ENCODE results near the gene STPG2.

STPG2 gene

DNA sequence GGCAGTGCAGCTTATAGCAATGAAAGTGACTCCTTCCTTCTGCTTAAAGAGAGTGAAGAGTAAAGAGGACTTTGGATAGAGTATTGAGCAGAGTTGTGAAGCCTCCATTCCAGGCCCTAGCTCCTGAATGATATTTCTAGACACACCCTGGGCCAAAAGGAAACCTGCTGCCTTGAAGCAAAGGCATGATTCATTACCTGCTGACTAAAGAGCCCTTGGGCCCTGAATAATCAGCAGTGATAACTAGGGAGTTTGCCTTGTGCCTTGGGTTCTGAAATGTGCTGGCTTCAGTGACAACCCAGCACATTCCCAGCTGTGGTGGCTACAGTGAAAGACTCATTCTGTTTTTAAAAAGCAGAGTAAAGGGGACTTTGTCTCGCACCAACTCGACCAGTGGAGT, 49.2 kb downstream of the STPG2 start:
- DNase-seq (ENCODE audit: extremely low read depth in 1 of 2, low read depth in 1 of 2): no peak

DNA sequence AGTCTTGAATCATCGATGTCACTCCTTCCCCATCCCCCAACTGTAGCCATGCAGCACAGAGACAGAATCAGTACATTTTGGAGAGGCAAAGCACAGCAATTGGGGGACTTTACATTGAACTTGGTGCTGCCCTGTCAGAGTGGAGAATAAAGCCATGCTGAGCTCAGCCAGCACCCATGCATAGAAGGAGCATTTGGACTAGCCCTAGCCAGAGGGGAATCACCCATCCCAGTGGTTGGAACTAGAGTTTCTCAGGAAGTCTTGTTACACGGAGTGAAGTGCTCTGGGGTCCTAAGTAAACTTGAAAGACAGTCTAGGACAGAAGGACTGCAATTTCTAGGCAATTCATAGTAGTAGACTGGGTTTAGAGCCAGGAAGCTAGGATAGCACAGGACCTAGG, 49.6 kb downstream of the STPG2 start:
- DNase-seq (ENCODE audit: extremely low read depth in 1 of 2, low read depth in 1 of 2): no peak

DNA sequence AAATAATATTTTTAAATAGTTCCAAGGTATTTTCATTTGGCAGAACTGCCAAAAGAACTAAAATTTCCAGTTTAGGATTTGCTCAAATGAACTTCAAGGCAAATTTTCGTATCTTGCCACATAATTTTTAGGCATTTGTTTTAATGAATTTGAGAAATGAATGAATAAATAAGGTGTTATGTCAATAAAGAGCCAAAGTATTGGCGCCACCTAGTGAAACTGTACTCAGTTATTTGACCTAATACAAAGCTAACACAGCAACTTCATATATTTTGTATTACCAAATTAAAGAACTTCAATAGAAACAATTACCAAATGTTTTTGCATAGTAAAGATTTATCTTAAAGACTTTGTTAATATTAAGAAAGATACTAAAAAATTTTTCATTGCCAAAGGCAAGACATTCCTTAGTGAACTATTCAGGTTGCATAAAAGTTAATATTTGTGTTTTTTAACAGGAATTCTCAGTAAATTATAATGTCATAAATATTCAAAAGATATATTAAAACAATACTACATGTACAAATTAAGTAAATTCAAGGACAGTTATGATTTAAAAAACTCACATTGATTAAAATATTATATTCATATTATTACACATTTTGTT, 50.3 kb downstream of the STPG2 start:
- DNase-seq (ENCODE audit: extremely low read depth in 1 of 2, low read depth in 1 of 2): no peak

DNA sequence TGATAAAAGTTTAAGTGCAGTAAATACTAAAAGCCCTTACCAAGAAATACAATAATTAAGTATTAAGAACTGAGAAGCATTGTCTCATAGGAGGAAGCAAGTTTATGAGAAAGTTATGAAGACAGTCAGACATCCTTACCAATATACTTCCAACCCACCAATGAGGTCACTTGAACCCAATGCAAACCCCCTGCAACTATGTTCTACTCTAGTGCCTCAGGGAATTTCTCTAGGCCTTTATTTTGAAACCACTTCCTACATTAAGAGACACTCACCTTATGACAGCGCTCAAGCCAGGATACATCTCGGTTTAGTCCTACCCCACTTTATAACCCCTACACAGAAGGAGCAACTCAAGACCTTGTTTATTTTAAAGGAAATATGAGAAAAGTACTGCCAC, 61.3 kb downstream of the STPG2 start:
- no peak for DNase-seq (ENCODE audit: extremely low read depth in 1 of 2, low read depth in 1 of 2)

DNA sequence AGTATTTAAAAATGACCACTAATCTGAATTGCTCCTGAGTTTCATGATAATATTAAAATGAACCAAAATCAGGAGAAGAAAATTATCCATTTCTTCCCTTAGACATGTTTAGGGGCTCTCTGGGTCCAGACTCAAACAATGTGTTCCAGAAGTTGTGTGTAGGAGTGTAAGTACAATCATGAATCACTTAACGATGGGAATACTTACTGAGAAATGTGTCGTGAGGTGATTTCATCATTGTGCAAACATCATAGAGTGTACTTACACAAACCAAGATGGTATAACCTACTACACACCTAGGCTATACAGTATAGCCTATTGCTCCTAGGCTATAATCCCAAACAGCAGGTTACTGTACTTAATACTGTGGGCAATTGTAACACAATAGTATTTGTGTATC, 74.8 kb downstream of the STPG2 start:
- DNase-seq (ENCODE audit: extremely low read depth in 1 of 2, low read depth in 1 of 2): no peak

DNA sequence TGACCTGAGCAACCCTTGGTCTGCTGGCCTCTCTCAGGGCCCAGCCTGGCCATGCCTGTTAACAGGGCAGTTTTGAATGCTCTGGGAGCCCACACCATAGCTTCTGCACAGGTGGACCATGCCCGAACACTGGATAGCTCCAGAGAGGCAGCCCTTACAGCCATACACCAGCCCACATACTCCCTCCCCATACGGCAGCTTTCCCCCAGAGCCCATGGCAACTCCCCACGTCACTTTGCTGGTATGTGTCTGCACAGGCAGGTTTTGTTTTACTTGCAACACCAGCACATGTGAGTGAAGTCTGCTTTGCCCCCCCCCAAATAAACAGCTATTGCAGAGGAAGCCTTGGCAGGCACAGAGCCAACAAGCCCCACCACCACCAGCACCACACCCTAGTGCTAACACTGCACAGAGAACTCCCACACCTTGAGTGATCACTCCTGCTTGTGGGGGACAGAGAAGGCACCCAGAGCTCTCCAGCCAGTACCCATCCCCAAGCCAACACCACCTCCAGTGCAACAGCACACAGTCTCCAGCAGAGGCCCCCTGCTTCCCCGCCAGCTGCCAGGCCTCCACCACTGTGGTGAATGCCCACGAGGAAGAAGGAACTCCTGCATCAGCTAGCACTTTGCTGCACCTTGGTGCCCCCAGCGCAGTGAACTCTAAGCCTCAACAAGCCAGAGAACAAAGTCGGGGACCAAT, 87.3 kb downstream of the STPG2 start:
- DNase-seq (ENCODE audit: extremely low read depth in 1 of 2, low read depth in 1 of 2): no peak

DNA sequence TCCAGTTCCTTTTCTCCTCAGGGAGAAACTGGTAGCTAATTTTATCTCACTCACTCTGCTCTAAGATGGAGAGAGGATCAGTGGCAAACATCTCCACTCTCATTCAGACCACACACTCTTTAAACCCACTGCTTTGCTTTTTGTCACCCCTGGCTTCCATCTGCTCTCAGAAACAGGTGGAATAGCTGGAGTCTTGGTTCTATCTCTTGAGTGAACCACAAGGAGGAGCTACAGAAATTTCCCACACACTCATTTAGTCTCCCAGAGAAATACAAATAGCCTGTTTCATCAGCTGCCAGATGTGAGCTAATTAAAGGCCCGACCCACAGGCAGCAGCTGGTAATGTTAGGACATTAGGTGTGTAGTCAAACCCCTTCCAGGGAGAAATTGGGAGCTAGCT, 96.6 kb downstream of the STPG2 start:
- no peak for DNase-seq (ENCODE audit: extremely low read depth in 1 of 2, low read depth in 1 of 2)

DNA sequence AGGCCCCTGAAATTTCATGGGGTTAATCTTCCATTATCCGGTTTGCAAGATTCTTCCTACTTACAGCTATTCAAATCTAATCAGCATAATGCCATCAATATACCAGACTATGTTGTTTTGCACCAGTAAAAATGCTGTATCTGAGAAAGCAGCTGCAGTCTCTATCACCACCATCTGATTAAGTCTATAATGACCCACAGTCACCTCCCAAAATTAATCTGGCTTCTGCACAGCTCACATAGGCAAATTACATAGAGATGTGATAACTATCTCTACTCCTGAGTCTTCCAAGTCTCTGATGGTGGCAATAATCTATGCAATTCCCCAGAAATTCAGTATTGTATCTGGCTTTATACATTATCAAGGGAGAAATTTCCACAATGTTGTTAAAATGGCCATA, 113.2 kb downstream of the STPG2 start:
- no peak for DNase-seq (ENCODE audit: extremely low read depth in 1 of 2, low read depth in 1 of 2)

DNA sequence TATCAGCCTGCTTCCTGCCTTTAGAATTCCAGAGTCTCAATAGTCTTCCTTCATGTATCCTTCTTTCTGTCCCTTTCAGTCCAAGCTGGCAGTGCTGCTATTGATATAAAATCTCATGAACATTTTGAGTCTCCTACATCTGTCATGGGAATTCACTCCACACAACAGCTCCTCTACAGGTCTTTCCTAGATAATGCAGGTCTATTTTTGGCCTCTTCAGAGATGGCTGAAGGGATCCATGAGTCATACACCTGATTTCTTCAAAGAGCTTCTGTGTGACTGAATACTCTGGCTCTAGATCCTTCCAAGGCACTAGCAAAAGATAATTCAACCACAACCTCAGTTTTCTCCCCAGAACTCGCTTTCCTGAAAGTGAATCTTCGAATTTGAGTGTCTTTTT, 115.4 kb downstream of the STPG2 start:
- DNase-seq (ENCODE audit: extremely low read depth in 1 of 2, low read depth in 1 of 2): no peak

DNA sequence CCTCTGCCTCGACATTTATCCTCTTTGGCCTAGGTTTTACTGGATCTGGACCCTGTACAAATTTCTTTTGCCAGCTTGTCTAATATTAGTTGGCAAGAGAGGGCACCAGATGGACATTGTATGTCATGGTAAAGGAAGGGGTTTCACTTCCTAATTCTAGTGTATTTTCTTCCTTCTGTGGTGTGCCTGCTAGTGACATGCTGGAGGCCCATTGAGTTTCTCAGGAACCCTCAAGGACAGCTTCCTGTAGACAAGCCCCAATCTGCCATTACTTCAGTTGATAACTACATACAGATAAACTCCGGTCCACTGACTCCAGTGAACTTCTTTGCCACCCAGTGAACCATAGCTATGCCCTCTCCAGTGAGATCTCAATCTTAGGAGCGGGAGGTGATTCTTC, 116.9 kb downstream of the STPG2 start:
- DNase-seq (ENCODE audit: extremely low read depth in 1 of 2, low read depth in 1 of 2): no peak

DNA sequence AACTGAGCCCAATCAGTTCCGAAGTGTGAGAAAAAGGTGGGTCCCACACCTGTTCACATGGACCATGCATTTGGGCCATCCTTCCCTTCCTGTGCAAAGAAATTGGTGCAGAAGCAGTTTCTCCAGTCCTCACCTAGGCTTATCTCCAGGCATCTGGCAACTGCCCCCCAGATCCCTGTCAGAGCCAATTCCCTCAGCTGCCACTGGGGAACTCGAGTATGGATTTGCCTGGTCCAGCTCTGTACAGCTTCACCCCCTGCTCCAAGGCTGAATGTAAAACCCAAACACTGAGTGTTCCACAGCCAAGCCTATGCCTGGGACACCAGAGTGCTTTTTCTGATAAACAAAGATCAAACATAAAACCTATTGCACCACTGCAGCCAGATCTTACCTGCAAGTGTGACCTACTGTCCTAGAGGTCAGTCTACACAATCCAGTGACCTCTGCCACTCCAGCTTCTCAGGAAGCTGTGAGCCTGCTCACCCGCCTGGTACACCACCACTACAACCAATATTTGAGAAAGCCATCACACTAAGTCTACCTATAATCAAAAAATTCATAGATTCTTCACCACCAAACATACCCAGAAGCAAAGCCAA, 136.4 kb downstream of the STPG2 start:
- DNase-seq (ENCODE audit: extremely low read depth in 1 of 2, low read depth in 1 of 2): no peak

DNA sequence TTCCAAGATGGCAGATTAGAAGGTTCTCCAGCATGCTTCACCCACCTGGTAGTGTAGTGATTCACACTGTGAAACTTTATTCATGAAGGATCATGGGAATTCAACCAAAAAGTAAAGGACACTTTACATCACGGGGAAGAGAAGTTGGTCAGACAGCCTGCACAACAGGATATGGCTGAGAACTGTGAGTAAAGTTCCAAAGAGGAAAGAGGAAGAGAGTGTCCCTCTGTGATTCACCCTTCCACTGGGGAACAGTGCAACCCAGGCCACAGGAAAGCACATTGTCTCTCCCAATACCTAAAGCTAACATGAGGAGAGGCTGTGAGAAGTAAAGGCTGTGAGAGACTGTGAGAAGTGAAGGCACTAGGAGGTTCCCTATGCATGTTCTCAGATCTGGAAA, 137.2 kb downstream of the STPG2 start:
- DNase-seq (ENCODE audit: extremely low read depth in 1 of 2, low read depth in 1 of 2): no peak

DNA sequence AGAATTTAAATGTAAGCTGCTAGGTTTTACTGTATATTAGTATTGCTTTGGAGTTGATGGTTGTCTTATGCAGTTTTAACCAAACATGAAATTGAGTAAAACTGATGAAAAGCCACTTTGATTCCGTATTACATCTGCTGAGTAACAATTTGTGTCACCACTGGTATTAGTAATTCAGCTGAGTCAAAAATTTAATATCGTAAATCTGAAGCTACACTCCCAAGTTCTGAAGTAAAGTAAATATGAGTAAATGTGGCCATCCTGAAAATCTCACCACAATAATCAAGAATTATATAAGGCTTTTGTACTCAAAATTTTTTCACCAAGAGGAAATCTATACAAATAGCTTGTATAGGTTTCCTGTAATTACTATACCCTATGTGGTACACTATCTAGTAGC, 142.3 kb downstream of the STPG2 start:
- DNase-seq (ENCODE audit: extremely low read depth in 1 of 2, low read depth in 1 of 2): no peak

DNA sequence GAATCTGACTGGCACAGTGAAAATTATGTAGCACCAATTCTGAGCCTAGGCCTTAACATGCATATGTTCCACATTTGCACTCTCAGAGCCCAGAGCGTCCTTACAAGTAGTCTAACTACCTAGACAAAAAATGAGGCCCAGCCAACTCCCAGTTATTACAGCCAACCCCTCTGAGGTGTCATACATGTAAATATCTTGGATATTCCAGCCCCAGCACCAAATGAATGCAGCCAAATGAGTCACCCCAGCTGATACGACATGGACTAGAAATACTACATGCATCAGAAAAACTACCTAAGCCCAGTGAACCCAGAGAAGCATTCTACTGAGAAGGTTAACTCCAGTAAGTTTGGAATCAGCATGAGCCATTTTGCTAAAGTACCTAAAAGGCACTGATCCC, 145.1 kb downstream of the STPG2 start:
- DNase-seq (ENCODE audit: extremely low read depth in 1 of 2, low read depth in 1 of 2): no peak

DNA sequence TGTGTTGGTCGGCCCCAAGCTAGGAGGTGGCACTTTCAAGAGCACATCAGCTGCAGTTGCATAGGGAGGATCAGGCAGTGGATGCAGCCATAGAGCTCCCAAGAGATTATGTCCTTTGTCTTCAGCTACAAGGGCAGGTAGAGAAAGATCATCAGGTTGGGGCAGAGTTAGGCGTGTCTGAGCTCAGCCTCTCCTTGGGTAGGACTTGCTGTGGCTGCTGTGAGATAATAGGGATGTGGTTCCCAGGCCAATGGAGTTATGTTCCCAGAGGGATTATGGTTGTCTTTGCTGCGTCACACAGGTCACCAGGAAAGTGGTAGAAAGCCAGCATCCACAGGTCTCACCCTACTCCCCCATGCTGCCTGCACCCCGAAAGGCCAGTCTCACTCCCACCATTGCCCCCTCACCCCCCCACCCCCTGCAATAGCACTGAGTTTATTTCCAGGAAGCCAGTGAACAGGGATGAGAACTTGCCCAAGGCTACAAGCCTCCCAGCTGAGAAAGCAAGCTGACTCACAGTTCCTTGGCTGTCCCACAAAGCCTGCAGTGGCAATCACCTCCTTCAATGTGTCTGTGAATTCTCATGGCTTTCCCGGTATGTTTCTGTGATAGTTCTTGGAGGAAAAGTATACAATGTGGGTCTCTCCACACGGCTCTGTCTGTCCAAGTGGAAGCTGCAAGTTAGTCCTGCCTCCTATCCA, 148.4 kb downstream of the STPG2 start:
- no peak for DNase-seq (ENCODE audit: extremely low read depth in 1 of 2, low read depth in 1 of 2)

DNA sequence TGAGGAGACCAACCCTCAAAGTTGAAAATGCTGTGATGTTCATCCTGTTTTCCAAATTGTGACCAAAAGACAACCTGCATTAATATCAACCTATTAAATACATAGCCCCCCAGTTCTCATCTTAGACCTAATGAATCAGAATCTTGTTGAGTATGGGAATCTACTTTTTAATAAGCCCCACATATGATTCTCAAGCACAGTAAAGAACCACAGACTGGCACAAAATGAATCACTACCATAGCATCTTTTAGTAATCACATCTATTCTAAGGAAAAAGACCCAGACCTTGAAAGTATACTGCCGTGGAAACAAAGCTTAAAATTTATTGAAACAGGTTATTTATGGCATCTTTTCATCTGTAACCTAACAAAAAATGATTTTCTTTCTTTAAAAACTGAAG, 152.9 kb downstream of the STPG2 start:
- DNase-seq (ENCODE audit: extremely low read depth in 1 of 2, low read depth in 1 of 2): no peak

DNA sequence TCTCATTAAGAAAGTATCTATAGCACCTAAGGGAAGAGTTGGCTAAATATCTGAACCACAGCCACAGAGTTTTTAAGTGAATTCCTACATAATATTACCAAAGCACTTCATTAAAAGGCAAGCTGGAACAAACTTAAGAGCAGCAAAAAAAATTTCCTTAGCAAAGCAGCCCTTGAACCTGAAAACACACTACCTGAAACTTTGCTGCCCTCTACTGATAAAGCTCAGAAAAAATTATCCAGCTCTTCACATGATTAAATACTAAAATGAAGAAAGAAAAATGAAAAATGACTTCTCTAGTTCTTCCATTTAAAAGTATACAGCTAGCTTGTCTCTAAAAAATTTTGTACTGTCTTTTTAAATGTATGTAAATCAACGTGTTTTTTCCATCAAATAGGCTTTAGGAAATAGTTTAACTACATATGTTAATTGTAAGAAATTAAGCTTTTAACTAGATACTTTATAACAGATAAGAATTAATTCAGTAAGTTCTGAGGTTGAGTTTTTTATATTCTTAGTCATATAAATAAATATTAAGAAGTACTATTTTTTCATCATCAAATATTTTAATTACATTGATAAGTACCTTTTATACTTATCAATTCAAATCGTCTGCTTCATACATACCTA, 156.1 kb downstream of the STPG2 start:
- DNase-seq (ENCODE audit: extremely low read depth in 1 of 2, low read depth in 1 of 2): no peak

DNA sequence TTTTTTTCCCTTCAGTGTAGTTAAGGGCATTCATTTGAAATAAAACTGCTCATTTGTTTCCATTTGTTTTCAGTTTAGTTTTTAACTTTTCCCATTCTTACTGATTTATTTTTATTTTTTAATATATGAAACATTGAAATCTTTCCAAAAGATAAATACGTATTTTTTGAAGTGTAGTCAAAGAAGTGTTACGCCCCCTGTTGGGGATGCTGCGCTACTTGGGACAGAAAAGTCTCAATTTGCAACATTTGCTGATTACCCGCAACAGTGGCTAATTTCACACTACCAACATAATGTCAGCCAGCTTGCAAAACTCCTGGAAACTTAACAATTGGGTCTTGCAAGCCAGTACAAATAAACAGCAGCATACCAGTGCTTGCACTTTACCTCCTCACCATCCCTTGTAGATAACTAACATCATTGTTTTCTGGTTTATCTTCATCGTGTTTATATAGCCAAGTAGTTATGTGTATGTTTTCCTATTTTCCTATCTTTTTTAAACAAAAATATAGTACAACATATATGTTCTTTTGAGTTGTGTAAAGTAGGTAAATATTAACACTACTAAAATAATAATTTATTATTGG, 158.6 kb downstream of the STPG2 start:
- DNase-seq (ENCODE audit: extremely low read depth in 1 of 2, low read depth in 1 of 2): no peak

DNA sequence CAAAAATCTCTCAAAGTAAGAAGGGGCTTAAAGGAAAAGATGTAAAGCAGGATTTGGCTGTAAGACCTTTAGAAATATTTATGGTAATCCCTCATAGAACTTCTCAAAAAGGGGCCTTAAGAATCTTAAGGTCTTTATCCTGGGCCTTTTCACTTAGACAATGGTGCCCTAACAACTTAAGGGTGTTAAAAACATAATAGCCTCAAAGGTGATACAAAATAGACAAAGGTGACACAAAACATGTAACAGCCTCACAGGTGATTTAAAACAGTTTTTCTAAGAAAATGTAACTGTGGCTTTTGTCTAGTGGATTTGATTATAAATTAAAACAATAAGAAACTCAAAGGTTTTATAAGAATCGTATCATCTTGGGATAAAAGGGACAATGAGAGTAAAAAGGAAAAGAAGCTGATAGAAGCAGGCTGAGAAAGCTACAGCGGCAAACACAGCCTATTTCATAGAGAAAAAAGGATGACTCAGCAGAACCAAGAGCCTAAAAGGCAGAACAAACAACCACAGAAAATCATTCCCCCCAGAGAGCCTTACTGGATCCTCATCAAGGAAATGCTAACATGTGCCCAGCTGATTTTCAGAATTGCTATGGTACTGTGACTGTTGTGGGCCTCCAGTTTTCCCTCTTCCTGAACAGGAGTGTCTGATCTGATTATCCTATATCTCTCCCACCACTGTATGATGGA, 164.3 kb downstream of the STPG2 start:
- no peak for DNase-seq (ENCODE audit: extremely low read depth in 1 of 2, low read depth in 1 of 2)

DNA sequence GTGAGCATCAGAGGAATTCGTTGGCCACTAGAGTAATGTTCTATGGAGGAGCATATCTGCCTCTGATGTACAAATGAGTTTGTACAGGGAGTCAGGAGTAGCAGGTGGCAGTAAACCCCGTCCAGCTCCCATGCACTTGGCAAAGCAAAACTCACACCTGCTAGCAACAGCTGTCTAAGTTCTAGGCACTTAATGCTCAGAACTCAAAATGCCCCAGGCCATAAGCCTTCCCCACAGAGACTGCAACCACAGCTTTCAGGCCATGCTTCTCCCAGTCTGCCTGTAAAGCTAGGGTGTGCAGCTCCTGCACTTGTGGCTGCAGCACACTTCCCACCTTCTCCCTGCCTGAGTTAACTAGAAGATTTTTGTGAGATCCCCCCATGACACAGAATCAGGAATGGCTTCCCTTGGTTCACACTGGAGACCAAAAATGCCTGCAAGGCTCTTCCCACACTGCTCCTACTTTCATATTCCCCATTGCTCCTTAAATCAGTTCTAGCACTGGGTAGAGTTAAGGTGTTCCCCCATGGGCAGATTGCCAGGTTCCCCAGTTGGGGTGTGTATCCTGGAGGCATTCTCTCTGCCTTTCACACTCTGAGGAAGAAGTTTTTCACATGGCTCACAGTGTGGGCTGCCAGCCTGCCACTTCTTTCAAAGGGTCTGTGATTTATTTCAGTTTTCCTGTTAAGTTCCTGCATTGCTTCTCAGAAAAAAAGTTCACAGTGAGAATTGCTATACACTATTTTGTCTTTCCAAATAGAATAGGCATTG, 189.9 kb downstream of the STPG2 start:
- DNase-seq (ENCODE audit: extremely low read depth in 1 of 2, low read depth in 1 of 2): no peak
